Sigmoid colon (tissue), 7 donors: ENCODE data around the gene KRTAP4-2. TPM values are rescaled to one million over a fixed set of nuclear protein-coding genes. Genes with fewer than 3 reads are reported as not detected.
"Not testable (repeated sequence)": the region's sequence is repeated elsewhere in the genome, so short reads cannot be mapped to it uniquely, and the experiment has no call there.

Experiments used
- DNase-seq: peaks from one replicate; pipeline ENCODE4 v3.0.0-alpha.2; 2019
- H3K27ac ChIP-seq, 4 donors: fragments of 200-600 bp; sonication (generic); one replicate each; pipeline ENCODE4 v1.5.1; 2016 to 2019; ENCODE audit warnings: mild to moderate bottlenecking in 1 of 4
- H3K27me3 ChIP-seq, 3 donors: fragments of 200-600 bp; sonication (generic); one replicate each; pipeline ENCODE4 v1.5.1; 2019; ENCODE audit warnings: mild to moderate bottlenecking in 1 of 3
- H3K36me3 ChIP-seq, 4 donors: fragments of 200-600 bp; sonication (generic); one replicate each; pipeline ENCODE4 v1.5.1; 2016 to 2019
- H3K4me1 ChIP-seq, 4 donors: fragments of 200-600 bp; sonication (generic); one replicate each; pipeline ENCODE4 v1.5.1; 2017 to 2019
- H3K4me3 ChIP-seq, 4 donors: fragments of 200-600 bp; sonication (generic); one replicate each; pipeline ENCODE4 v1.5.1; 2017 to 2019; ENCODE audit warnings: mild to moderate bottlenecking in 2 of 4, moderate library complexity in 1 of 4
- H3K9me3 ChIP-seq, 4 donors: fragments of 200-600 bp in 3 of 4; sonication (generic) in 3 of 4; one replicate each; pipeline versions ENCODE4 v1.5.1 to v1.6.1; 2013 to 2019
- CTCF ChIP-seq, 4 experiments: fragments of 450-650 bp in 3 of 4; fragments of 200-600 bp in 1 of 4; IDR thresholded peaks; one replicate each; pipeline ENCODE4 v1.5.1; 2016 to 2019; ENCODE audit warnings: antibody characterized with exemption in 4 of 4, mild to moderate bottlenecking in 3 of 4, moderate library complexity in 2 of 4
- EP300 ChIP-seq, 4 donors: sonication (generic); formaldehyde crosslinking; IDR thresholded peaks; one replicate each; pipeline ENCODE4 v1.6.1; 2017; ENCODE audit warnings: antibody characterized with exemption in 4 of 4
- POLR2A ChIP-seq, 2 donors: fragments of 450-650 bp; IDR thresholded peaks; one replicate each; pipeline ENCODE4 v1.6.1; 2016; ENCODE audit warnings: antibody characterized with exemption in 2 of 2, mild to moderate bottlenecking in 2 of 2, moderate library complexity in 2 of 2
- POLR2AphosphoS5 ChIP-seq, 4 donors: sonication (generic); formaldehyde crosslinking; IDR thresholded peaks; one replicate each; pipeline ENCODE4 v1.6.1; 2017; ENCODE audit warnings: antibody characterized with exemption in 4 of 4
- WGBS, 2 donors: extraction: QIAGEN DNeasy Blood & Tissue Kit; methylation state at CpG; one replicate each; pipeline ENCODE4 v1.1.7; 2013; 5-methylcytosine and 5-hydroxymethylcytosine counted together
- intact Hi-C: fragments of 100-400 bp; cut with DNase I; formaldehyde crosslinking; loops from one replicate; pipeline ENCODE4 v1.15.1; 2023
- polyA plus RNA-seq, 3 donors: library from polyadenylated mRNA; stranded (reverse); fragments of 200-250 nt; gene quantifications; one replicate each; pipeline ENCODE4 v1.2.3, GENCODE V29; 2013
- small RNA-seq, 3 donors: library from RNA; depleted of rRNA; stranded (forward); fragments of <200 nt; gene quantifications; one replicate each; pipeline ENCODE3, GENCODE V24; 2016
- total RNA-seq, 4 donors: library from RNA; depleted of rRNA; stranded (reverse); fragments of >200 nt; gene quantifications; one replicate each; pipeline ENCODE4 v1.1.0, GENCODE V29; 2016
- donor health status: healthy with polysubstance abuse.
- donor health status: Bipolar disorder and iron deficiency.
- donor health status: healthy.

Gene KRTAP4-2
- total and polyA plus RNA-seq, 7 donors, result not detected

- intact Hi-C loops, result no loop called here
- H3K9me3 ChIP-seq, result peaks cover 0 to 16% (median 4%) of the 10 kb centered on the region in 4 donors
- no peak for DNase-seq
- 83 to 89% methylated on average over 6 of the region's 6 CpGs for WGBS, 2 donors
- TF ChIP-seq POLR2A (IDR thresholded peaks at IDR 0.05), result no peak
- no peak for TF ChIP-seq CTCF (IDR thresholded peaks at IDR 0.05)
- TF ChIP-seq EP300 (IDR thresholded peaks at IDR 0.05), result no peak
- no peak for TF ChIP-seq POLR2AphosphoS5 (IDR thresholded peaks at IDR 0.05)
- no peaks in the 10 kb centered on the region for H3K27me3 ChIP-seq
- no peaks in the 10 kb centered on the region for H3K36me3 ChIP-seq
- no peak within 1 kb of the TSS for H3K27ac ChIP-seq
- H3K4me1 ChIP-seq, result no peaks in the 10 kb centered on the region
- H3K4me3 ChIP-seq, result no peak within 1 kb of the TSS
Observed at GRCh38 chr17:41140360-41141131, 37.5 kb downstream of the KRTAP4-2 start, which contains the start of gene KRTAP4-6. Gene KRTAP4-6, minus strand, starts transcription at chr17:41140544. Its CDS starts 57 bp downstream, at chr17:41140487.

GRCh38 chr17:41139865-41140264 is 38.2 kb downstream of the KRTAP4-2 start:
- H3K4me1 ChIP-seq, H3K27me3 ChIP-seq, H3K36me3 ChIP-seq, DNase-seq, H3K27ac ChIP-seq, H3K4me3 ChIP-seq, intact Hi-C loops: not testable (repeated sequence)
- WGBS, 2 donors, result 89 to 91% methylated on average over 12 of the region's 12 CpGs
- peaks cover 0 to 16% (median 4%) of the 10 kb centered on the region in 4 donors for H3K9me3 ChIP-seq

- Histone ChIP-seq H3K27ac (no peak overlapping the region), H3K9me3 (no peaks in the 10 kb centered on the region)
- WGBS, 2 donors, result 57 to 76% methylated on average over 2 of the region's 2 CpGs
Observed at GRCh38 chr17:41133880-41134735, 43.9 kb downstream of the KRTAP4-2 start.

GRCh38 chr17:41131979-41132378 is 46.0 kb downstream of the KRTAP4-2 start:
- no peak overlapping the region for H3K27ac ChIP-seq
- DNase-seq, result no peak
- H3K9me3 ChIP-seq, result no peaks in the 10 kb centered on the region
- TF ChIP-seq EP300 (IDR thresholded peaks at IDR 0.05) (no peak), POLR2A (IDR thresholded peaks at IDR 0.05) (no peak), CTCF (IDR thresholded peaks at IDR 0.05) (no peak), POLR2AphosphoS5 (IDR thresholded peaks at IDR 0.05) (no peak)
- H3K4me3 ChIP-seq, result no peak overlapping the region
- 68 to 77% methylated on average over 3 of the region's 3 CpGs for WGBS, 2 donors
- intact Hi-C loops, result no loop called here
- no peaks in the 10 kb centered on the region for H3K36me3 ChIP-seq
- H3K27me3 ChIP-seq, result no peaks in the 10 kb centered on the region
- no peaks in the 10 kb centered on the region for H3K4me1 ChIP-seq

More at GRCh38 chr17:41133880-41134735, 43.9 kb downstream of the KRTAP4-2 start:
- TF ChIP-seq EP300 (IDR thresholded peaks at IDR 0.05) (no peak), POLR2A (IDR thresholded peaks at IDR 0.05) (no peak), CTCF (IDR thresholded peaks at IDR 0.05) (no peak), POLR2AphosphoS5 (IDR thresholded peaks at IDR 0.05) (no peak)
- intact Hi-C loops, result no loop called here
- Histone ChIP-seq H3K4me1 (no peaks in the 10 kb centered on the region), H3K4me3 (no peak overlapping the region), H3K27me3 (no peaks in the 10 kb centered on the region), H3K36me3 (no peaks in the 10 kb centered on the region)
- no peak for DNase-seq

Small RNAs within 50 kb of the gene (small RNA-seq; reads per million reads assigned to genes)
- gene KRTAP4-17P, result 0 reads per million in 3 donors

Other genes with a start within 250 kb of the KRTAP4-2 start
Only the 30 nearest of the 41 such genes appear.
- gene KRTAP1-5, start 151.0 kb downstream of the KRTAP4-2 start, total RNA-seq, result not detected
- not detected for gene KRTAP1-5, start 151.0 kb downstream of the KRTAP4-2 start, polyA plus RNA-seq
- not detected for gene KRTAP1-4, start 148.0 kb downstream of the KRTAP4-2 start, total RNA-seq
- gene KRTAP1-4, start 148.0 kb downstream of the KRTAP4-2 start, polyA plus RNA-seq, result not detected
- gene KRTAP1-3, start 143.3 kb downstream of the KRTAP4-2 start, total RNA-seq, result not detected
- not detected for gene KRTAP1-3, start 143.3 kb downstream of the KRTAP4-2 start, polyA plus RNA-seq
- not detected for gene KRTAP1-1, start 136.8 kb downstream of the KRTAP4-2 start, total RNA-seq
- not detected for gene KRTAP1-1, start 136.8 kb downstream of the KRTAP4-2 start, polyA plus RNA-seq
- not detected for gene KRTAP2-1, start 130.9 kb downstream of the KRTAP4-2 start, total RNA-seq
- gene KRTAP2-1, start 130.9 kb downstream of the KRTAP4-2 start, polyA plus RNA-seq, result not detected
- not detected for gene KRTAP2-2, start 123.0 kb downstream of the KRTAP4-2 start, total RNA-seq
- not detected for gene KRTAP2-2, start 123.0 kb downstream of the KRTAP4-2 start, polyA plus RNA-seq
- not detected for gene KRTAP2-3, start 118.1 kb downstream of the KRTAP4-2 start, total RNA-seq
- not detected for gene KRTAP2-3, start 118.1 kb downstream of the KRTAP4-2 start, polyA plus RNA-seq
- not detected for gene KRTAP2-4, start 112.3 kb downstream of the KRTAP4-2 start, total RNA-seq
- gene KRTAP2-4, start 112.3 kb downstream of the KRTAP4-2 start, polyA plus RNA-seq, result not detected
- not detected for gene KRTAP4-7, start 94.1 kb downstream of the KRTAP4-2 start, total RNA-seq
- not detected for gene KRTAP4-7, start 94.1 kb downstream of the KRTAP4-2 start, polyA plus RNA-seq
- not detected for gene KRTAP4-8, start 80.1 kb downstream of the KRTAP4-2 start, total RNA-seq
- gene KRTAP4-8, start 80.1 kb downstream of the KRTAP4-2 start, polyA plus RNA-seq, result not detected
- not detected for gene KRTAP4-16, start 76.0 kb downstream of the KRTAP4-2 start, total RNA-seq
- gene KRTAP4-16, start 76.0 kb downstream of the KRTAP4-2 start, polyA plus RNA-seq, result not detected
- not detected for gene KRTAP4-9, start 72.8 kb downstream of the KRTAP4-2 start, total RNA-seq
- gene KRTAP4-9, start 72.8 kb downstream of the KRTAP4-2 start, polyA plus RNA-seq, result not detected
- not detected for gene KRTAP4-11, start 59.8 kb downstream of the KRTAP4-2 start, total RNA-seq
- not detected for gene KRTAP4-11, start 59.8 kb downstream of the KRTAP4-2 start, polyA plus RNA-seq
- not detected for gene KRTAP4-12, start 54.0 kb downstream of the KRTAP4-2 start, total RNA-seq
- gene KRTAP4-12, start 54.0 kb downstream of the KRTAP4-2 start, polyA plus RNA-seq, result not detected
- not detected for gene KRTAP4-6, start 37.7 kb downstream of the KRTAP4-2 start, total RNA-seq
- not detected for gene KRTAP4-6, start 37.7 kb downstream of the KRTAP4-2 start, polyA plus RNA-seq
- gene KRTAP4-5, start 28.4 kb downstream of the KRTAP4-2 start, total RNA-seq, result not detected
- gene KRTAP4-5, start 28.4 kb downstream of the KRTAP4-2 start, polyA plus RNA-seq, result not detected
- gene KRTAP4-4, start 17.5 kb downstream of the KRTAP4-2 start, total RNA-seq, result not detected
- not detected for gene KRTAP4-4, start 17.5 kb downstream of the KRTAP4-2 start, polyA plus RNA-seq
- not detected for gene KRTAP4-3, start 10.0 kb downstream of the KRTAP4-2 start, total RNA-seq
- gene KRTAP4-3, start 10.0 kb downstream of the KRTAP4-2 start, polyA plus RNA-seq, result not detected
- gene KRTAP4-1, start 6.7 kb upstream of the KRTAP4-2 start, total RNA-seq, result not detected
- gene KRTAP4-1, start 6.7 kb upstream of the KRTAP4-2 start, polyA plus RNA-seq, result 1 to 10 TPM in 1 of 3 donors, not detected in 2; 1.4 TPM
- gene KRTAP9-1, start 11.7 kb upstream of the KRTAP4-2 start, total RNA-seq, result not detected
- gene KRTAP9-1, start 11.7 kb upstream of the KRTAP4-2 start, polyA plus RNA-seq, result not detected
- gene KRTAP9-2, start 48.4 kb upstream of the KRTAP4-2 start, total RNA-seq, result not detected
- not detected for gene KRTAP9-2, start 48.4 kb upstream of the KRTAP4-2 start, polyA plus RNA-seq
- not detected for gene KRTAP9-3, start 54.2 kb upstream of the KRTAP4-2 start, total RNA-seq
- gene KRTAP9-3, start 54.2 kb upstream of the KRTAP4-2 start, polyA plus RNA-seq, result not detected
- not detected for gene KRTAP9-8, start 59.8 kb upstream of the KRTAP4-2 start, total RNA-seq
- gene KRTAP9-8, start 59.8 kb upstream of the KRTAP4-2 start, polyA plus RNA-seq, result not detected
- gene KRTAP9-4, start 71.5 kb upstream of the KRTAP4-2 start, total RNA-seq, result not detected
- not detected for gene KRTAP9-4, start 71.5 kb upstream of the KRTAP4-2 start, polyA plus RNA-seq
- gene KRTAP9-9, start 77.2 kb upstream of the KRTAP4-2 start, total RNA-seq, result not detected
- not detected for gene KRTAP9-9, start 77.2 kb upstream of the KRTAP4-2 start, polyA plus RNA-seq
- not detected for gene KRTAP9-6, start 87.2 kb upstream of the KRTAP4-2 start, total RNA-seq
- not detected for gene KRTAP9-6, start 87.2 kb upstream of the KRTAP4-2 start, polyA plus RNA-seq
- not detected for gene KRTAP9-7, start 97.5 kb upstream of the KRTAP4-2 start, total RNA-seq
- gene KRTAP9-7, start 97.5 kb upstream of the KRTAP4-2 start, polyA plus RNA-seq, result not detected
- not detected for gene KRTAP29-1, start 124.6 kb upstream of the KRTAP4-2 start, total RNA-seq
- not detected for gene KRTAP29-1, start 124.6 kb upstream of the KRTAP4-2 start, polyA plus RNA-seq
- gene KRTAP16-1, start 131.1 kb upstream of the KRTAP4-2 start, total RNA-seq, result not detected
- gene KRTAP16-1, start 131.1 kb upstream of the KRTAP4-2 start, polyA plus RNA-seq, result not detected
- not detected for gene KRTAP17-1, start 137.5 kb upstream of the KRTAP4-2 start, total RNA-seq
- not detected for gene KRTAP17-1, start 137.5 kb upstream of the KRTAP4-2 start, polyA plus RNA-seq